GM19035 (cell line): ENCODE measurements around the gene MYO15A.

Experiments used
- ATAC-seq: cut with Tn5 transposase; IDR thresholded peaks from one replicate; pipeline ENCODE4 v1.9.1; 2021; ENCODE audit not compliant: unreplicated experiment

MYO15A gene

GRCh38 chr17:18157354-18157985, 48.9 kb downstream of the MYO15A start:
- no peak for ATAC-seq

GRCh38 chr17:18158022-18158600, 49.6 kb downstream of the MYO15A start:
- ATAC-seq, result peak; percentile 53

GRCh38 chr17:18159551-18160120, 51.1 kb downstream of the MYO15A start:
- no peak for ATAC-seq

GRCh38 chr17:18160128-18160856, 51.7 kb downstream of the MYO15A start:
- no peak for ATAC-seq

DNA sequence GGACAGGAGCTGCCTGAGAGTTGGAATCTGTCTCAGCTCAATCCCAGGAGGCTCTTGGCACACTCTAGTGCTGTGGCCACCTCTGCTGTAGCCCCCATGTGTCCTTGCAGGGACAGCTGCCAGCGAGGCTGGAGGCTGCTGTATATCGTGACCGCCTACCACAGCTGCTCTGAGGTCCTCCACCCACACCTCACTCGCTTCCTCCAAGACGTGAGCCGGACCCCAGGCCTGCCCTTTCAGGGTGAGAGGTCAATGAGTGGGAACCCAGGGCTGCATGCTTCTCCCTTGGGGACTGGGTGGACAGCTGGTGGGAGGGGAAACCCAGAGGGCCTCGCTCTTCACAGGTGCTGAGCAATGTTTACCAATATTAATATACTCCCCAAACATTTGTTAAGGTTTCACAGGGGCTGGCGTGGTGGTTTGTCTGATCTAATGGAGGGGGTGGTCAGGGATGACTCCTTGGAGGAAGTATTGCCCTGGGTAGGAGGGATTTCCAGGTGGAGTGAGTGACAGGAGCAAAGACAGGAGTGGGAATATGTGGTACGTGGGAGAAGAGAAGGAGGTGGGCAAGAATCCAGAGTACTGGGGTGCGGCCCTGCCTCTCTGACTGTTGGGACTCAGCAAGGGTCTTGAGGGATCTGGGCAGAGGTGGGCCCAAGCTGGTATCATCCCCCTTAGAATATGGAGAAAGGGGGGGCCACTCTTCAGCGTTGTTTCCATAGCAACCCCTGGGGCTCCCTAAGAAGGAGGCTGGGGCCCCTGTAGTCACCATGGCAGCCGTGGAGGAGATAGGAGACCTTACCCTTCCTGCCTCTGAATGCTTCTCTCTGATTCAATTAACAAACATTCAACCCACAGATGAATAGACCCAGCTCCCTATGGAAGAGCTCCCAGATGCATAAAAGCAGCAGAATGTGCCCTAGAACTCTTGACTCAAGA, 52.9 kb downstream of the MYO15A start:
- peak; percentile 57 for ATAC-seq

DNA sequence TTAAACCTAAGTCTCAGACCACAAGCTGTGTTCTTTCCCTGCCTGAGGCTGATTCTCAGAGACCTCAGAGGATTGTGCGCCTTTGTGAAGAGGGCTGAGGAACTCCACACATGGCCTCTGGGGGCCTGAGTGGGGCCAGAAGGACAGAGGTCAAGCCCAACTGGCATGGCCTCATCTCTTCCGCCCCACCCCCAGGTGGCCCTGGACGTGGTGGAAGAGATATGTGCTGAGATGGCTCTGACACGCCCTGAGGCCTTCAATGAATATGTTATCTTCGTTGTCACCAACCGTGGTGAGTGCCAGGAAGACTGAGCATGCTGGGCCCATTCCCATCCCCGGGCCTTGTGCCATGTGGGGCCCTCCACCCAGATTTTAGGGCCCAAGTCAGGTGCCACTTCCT, 55.0 kb downstream of the MYO15A start:
- ATAC-seq, result no peak

- ATAC-seq, result no peak
Measured at GRCh38 chr17:18166894-18167293, 58.3 kb downstream of the MYO15A start.

DNA sequence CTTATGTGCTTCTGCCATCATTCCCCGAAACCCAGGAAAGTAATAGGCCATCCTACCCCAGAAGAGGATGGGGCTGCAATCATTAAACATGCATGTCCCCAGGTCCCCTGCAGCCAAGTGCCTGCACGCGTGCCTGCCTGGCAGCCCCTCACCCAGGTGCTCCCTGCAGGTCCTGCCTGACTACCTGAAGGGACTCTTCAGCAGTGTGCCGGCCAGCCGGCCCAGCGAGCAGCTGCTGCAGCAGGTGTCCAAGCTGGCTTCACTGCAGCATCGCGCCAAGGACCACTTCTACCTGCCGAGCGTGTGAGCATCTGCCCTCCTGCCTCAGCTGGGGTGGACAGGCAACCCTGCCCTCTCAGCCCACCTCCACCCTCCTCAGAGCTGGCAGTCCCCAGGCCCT, 58.9 kb downstream of the MYO15A start:
- no peak for ATAC-seq

DNA sequence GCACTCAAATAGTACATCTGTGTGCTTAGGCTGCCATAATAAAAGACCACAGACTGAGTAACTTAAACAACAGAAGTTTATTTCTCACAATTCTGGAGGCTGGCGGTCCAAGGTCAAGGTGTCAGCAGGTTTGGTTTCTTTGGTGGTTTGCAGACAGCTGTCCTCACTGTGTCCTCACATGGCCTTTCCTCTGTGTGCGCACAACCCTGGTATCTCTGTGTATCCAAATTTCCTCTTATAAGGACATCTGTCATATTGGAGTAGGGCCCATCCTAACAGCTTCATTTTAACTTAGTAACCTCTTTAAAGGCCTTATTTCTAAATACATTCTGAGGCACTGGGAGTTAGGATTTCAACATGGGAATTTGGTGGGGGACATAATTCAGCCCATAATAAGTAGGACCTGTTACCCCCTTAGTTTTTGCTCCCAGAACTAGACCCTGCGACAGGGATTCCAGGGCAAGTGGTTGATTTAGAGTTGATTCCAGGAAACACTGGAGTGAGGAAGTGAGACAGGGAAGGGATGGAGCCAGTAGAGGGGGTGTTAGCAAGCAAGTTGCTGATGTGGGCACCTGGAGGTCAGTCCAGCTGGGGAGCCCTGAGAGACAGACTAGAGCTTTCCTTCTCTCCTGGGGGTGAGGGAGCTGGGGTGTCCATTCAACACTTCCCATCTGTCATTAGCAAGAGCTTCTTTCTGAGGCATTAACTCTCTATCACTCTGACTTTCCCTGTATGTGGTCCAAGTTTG, 64.1 kb downstream of the MYO15A start:
- no peak for ATAC-seq

- no peak for ATAC-seq
Measured at GRCh38 chr17:18173740-18174139, 65.2 kb downstream of the MYO15A start.

GRCh38 chr17:18176176-18176575, 67.6 kb downstream of the MYO15A start:
- ATAC-seq, result no peak

- no peak for ATAC-seq
Measured at GRCh38 chr17:18177133-18177532, 68.6 kb downstream of the MYO15A start.

- no peak for ATAC-seq
Measured at GRCh38 chr17:18177722-18178121, 69.2 kb downstream of the MYO15A start.

- no peak for ATAC-seq
Measured at GRCh38 chr17:18179196-18179595, 70.6 kb downstream of the MYO15A start.

DNA sequence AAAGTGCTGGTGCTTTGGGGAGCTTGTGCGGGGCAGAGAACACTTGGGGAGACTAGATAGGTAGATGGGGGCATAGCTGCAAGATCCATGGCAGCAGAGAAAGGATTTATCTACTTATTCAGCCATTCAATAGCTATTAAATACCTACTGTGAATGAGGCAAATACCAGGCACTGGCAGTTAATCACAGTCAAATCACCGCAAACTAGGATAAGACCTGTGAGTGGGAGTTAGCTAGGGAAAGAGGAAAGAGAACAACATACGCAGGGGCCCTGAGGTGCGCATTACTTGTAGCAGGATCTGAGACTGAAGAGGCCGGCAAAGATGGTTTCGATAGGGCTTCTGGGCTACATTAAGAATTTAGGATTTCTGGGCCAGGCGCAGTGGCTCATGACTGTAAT, 71.2 kb downstream of the MYO15A start:
- no peak for ATAC-seq

- ATAC-seq, result no peak
Measured at GRCh38 chr17:18181358-18181757, 72.8 kb downstream of the MYO15A start.

- no peak for ATAC-seq
Measured at GRCh38 chr17:18182110-18182977, 73.8 kb downstream of the MYO15A start.

DNA sequence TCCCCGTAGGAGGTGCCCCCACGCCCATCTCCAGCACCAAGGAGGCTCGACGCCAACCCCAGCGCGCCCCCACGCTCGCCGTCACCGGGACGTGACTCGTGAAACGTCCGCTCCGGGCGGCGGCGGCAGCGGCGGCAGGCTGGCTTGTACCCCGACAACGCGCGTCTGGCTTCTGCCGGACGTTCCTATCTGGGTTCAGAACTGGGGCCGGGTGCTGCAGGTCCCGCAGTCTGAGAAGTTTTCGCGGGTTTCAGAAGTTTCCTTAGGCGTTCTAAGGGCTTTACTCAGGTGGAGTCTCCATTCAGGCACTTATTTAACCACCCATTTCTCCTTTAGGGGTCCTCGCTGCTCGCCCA, 74.4 kb downstream of the MYO15A start:
- ATAC-seq, result peak; percentile 37
